Sigmoid colon (tissue), 4 donors: ENCODE data around the gene SNTB2.

Experiments
- CTCF ChIP-seq, 4 experiments: fragments of 450-650 bp in 3 of 4; fragments of 200-600 bp in 1 of 4; IDR thresholded peaks; one replicate each; pipeline ENCODE4 v1.5.1; 2016 to 2019; ENCODE audit warnings: antibody characterized with exemption in 4 of 4, mild to moderate bottlenecking in 3 of 4, moderate library complexity in 2 of 4
- EP300 ChIP-seq, 4 donors: sonication (generic); formaldehyde crosslinking; IDR thresholded peaks; one replicate each; pipeline ENCODE4 v1.6.1; 2017; ENCODE audit warnings: antibody characterized with exemption in 4 of 4

GRCh38 chr16:69294051-69294450, 107.1 kb downstream of the SNTB2 start:
- TF ChIP-seq EP300 (IDR thresholded peaks at IDR 0.05) = no peak
- TF ChIP-seq CTCF (IDR thresholded peaks at IDR 0.05) = no peak
